Activated T-helper 1 cell treated with anti-CD3 and anti-CD28 coated beads, Interleukin-12 subunit alpha, Interleukin-12 subunit beta, Interleukin-2, Interleukin-4 antibody, amounts not matched to agents 30 ng/mL and 10 ng/mL and 1 ng/mL, durations not matched to agents 14 hours and 24 hours and 36 hours (primary cell): ENCODE data around the gene DYRK4. TPM values are rescaled to one million over a fixed set of nuclear protein-coding genes. Genes with fewer than 3 reads are reported as not detected.

Experiments
- DNase-seq: peaks from one replicate; pipeline ENCODE4 v3.0.0; 2021; ENCODE audit warnings: low spot score
- H3K27ac Mint-ChIP-seq: one replicate; pipeline ENCODE4 v1.8.0; 2021; ENCODE audit warnings: mild to moderate bottlenecking, mixed read lengths
- H3K27me3 Mint-ChIP-seq: one replicate; pipeline ENCODE4 v1.8.0; 2022; ENCODE audit warnings: mild to moderate bottlenecking, moderate library complexity, mixed read lengths; ENCODE audit not compliant: insufficient read depth
- H3K36me3 Mint-ChIP-seq: one replicate; pipeline ENCODE4 v1.8.0; 2021; ENCODE audit warnings: low read depth, mixed read lengths
- H3K4me1 Mint-ChIP-seq: one replicate; pipeline ENCODE4 v1.8.0; 2021; ENCODE audit warnings: low read depth, mixed read lengths
- H3K4me3 Mint-ChIP-seq: one replicate; pipeline ENCODE4 v1.8.0; 2021; ENCODE audit warnings: mild to moderate bottlenecking, moderate library complexity, mixed read lengths
- H3K9me3 Mint-ChIP-seq: one replicate; pipeline ENCODE4 v1.8.0; 2021; ENCODE audit warnings: mixed read lengths
- intact Hi-C: fragments of 100-400 bp; cut with micrococcal nuclease; formaldehyde crosslinking; loops from one replicate; pipeline ENCODE4 v1.15.1; 2024
- total RNA-seq: library from RNA; stranded (reverse); gene quantifications from 2 replicates; pipeline ENCODE4 v1.2.3, GENCODE V29; 2022

DYRK4 gene
- total RNA-seq, 1 donor from 2014 or later = 29.8 TPM

GRCh38 chr12:4603946-4604345, 41.9 kb downstream of the DYRK4 start:
- Mint-ChIP-seq H3K27me3 (peaks cover 25% of the 10 kb centered on the region), H3K36me3 (peaks cover 3% of the 10 kb centered on the region), H3K27ac (no peak overlapping the region), H3K9me3 (no peaks in the 10 kb centered on the region), H3K4me1 (peaks cover 18% of the 10 kb centered on the region), H3K4me3 (no peak overlapping the region)
- no peak for DNase-seq
- intact Hi-C loops = loop anchor here (1.0 to 2.0 kb wide), 2 partner anchors 45 to 65 kb away; partner anchors contain the start of genes AKAP3, NDUFA9 and RAD51AP1

DNA sequence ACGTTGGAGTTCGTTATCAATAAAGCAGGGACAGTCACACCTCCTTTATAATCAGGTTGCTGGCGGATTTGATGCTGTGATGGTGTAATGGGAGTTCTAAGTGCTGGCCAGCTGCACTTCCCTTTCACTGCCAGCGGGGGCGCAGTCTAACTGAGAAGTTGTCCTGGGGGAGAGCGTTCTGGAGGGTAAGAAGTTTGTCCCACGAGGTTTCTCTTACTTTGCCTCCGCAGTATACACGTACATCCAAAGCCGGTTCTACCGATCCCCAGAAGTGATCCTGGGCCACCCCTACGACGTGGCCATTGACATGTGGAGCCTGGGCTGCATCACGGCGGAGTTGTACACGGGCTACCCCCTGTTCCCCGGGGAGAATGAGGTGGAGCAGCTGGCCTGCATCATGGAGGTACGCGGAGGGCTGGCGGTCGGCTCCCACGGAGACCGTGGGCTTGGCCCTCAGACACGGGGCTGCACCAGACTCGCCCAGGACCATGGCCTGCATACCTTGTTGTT, 42.7 kb downstream of the DYRK4 start:
- H3K9me3 Mint-ChIP-seq = no peaks in the 10 kb centered on the region
- H3K36me3 Mint-ChIP-seq = peaks cover 3% of the 10 kb centered on the region
- peaks cover 18% of the 10 kb centered on the region for H3K4me1 Mint-ChIP-seq
- H3K27ac Mint-ChIP-seq = peak overlapping the region; percentile 88
- peaks cover 25% of the 10 kb centered on the region for H3K27me3 Mint-ChIP-seq
- peak; percentile 67 for DNase-seq
- intact Hi-C loops = loop anchor here (1.0 to 2.0 kb wide), 3 partner anchors 45 to 154 kb away; partner anchors contain the start of genes AKAP3, NDUFA9 and RAD51AP1
- peak overlapping the region; percentile 96 for H3K4me3 Mint-ChIP-seq

GRCh38 chr12:4607056-4607455, 45.0 kb downstream of the DYRK4 start:
- H3K9me3 Mint-ChIP-seq = no peaks in the 10 kb centered on the region
- H3K4me3 Mint-ChIP-seq = no peak overlapping the region
- peaks cover 3% of the 10 kb centered on the region for H3K36me3 Mint-ChIP-seq
- peaks cover 21% of the 10 kb centered on the region for H3K27me3 Mint-ChIP-seq
- DNase-seq = no peak
- intact Hi-C loops = no loop called here
- H3K4me1 Mint-ChIP-seq = peaks cover 18% of the 10 kb centered on the region
- no peak overlapping the region for H3K27ac Mint-ChIP-seq

DNA sequence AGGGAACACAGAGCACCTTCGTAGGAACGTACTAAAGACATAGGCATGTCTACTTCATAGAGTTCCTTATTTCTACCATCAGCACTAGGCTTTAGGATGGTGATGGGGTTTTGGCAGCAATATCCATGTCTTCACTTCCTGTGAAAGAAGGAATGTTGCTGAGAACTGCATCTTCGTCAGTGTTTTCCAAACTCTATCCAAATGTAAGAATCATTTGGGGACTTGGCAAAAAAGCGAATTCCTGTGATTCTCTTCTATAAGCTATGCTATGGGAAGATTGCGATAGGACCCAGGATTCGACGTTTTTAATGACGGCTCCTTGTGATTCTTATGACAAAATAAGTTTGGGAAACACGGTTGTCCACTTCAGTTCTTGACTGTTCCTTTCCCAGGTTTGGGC, 47.1 kb downstream of the DYRK4 start:
- Mint-ChIP-seq H3K27me3 (peaks cover 4% of the 10 kb centered on the region), H3K9me3 (no peaks in the 10 kb centered on the region), H3K4me1 (peaks cover 18% of the 10 kb centered on the region), H3K27ac (no peak overlapping the region), H3K4me3 (no peak overlapping the region), H3K36me3 (peaks cover 13% of the 10 kb centered on the region)
- no peak for DNase-seq
- intact Hi-C loops = no loop called here

DNA sequence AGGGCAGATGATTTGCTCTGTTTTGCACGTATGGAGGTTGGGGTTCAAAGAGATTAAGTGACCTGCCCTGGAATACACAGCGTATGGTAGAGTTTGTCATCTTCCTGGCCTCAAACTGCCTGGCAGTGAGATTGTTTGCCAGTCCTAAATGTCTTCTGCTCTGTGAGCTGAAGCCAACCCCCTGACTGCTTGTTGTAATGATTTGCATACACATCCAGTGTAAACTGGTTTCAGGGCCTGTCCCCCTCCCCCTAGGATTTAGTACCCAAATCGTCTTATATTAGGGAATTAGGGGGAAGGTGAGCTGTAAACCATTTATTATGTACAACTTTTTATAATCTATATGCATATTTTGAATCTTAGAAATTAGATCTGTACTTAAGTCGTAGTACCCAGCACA, 48.5 kb downstream of the DYRK4 start:
- Mint-ChIP-seq H3K27me3 (no peaks in the 10 kb centered on the region), H3K36me3 (peaks cover 17% of the 10 kb centered on the region), H3K4me1 (peaks cover 8% of the 10 kb centered on the region), H3K27ac (no peak overlapping the region), H3K4me3 (no peak overlapping the region), H3K9me3 (no peaks in the 10 kb centered on the region)
- no peak for DNase-seq
- intact Hi-C loops = no loop called here

DNA sequence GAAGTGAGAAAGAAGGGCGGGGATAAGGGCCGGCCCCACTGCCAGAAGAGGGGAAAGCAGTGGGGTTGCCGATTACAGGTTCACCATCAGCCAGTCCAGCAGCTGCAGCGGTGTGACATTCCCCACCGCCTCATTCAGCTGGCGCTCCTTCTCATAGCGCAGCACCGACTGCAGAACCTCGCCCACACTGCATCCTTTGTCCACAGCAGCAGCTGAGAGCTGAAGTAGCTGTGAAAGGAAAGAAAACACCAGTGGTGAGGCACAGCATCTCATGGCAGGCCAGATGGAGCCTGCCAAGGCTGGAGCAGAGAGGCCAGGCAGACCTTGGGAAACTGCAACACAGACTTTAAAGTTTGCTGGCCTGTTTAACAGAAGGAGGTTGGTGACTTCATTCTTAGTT, 53.7 kb downstream of the DYRK4 start:
- H3K4me1 Mint-ChIP-seq = no peaks in the 10 kb centered on the region
- peaks cover 17% of the 10 kb centered on the region for H3K36me3 Mint-ChIP-seq
- no peaks in the 10 kb centered on the region for H3K27me3 Mint-ChIP-seq
- intact Hi-C loops = no loop called here
- no peak overlapping the region for H3K27ac Mint-ChIP-seq
- no peaks in the 10 kb centered on the region for H3K9me3 Mint-ChIP-seq
- no peak overlapping the region for H3K4me3 Mint-ChIP-seq
- no peak for DNase-seq

- Mint-ChIP-seq H3K4me1 (no peaks in the 10 kb centered on the region), H3K36me3 (no peaks in the 10 kb centered on the region), H3K9me3 (no peaks in the 10 kb centered on the region), H3K27me3 (peaks cover 19% of the 10 kb centered on the region), H3K4me3 (no peak overlapping the region), H3K27ac (no peak overlapping the region)
- intact Hi-C loops = no loop called here
- DNase-seq = no peak
Measured at GRCh38 chr12:4621511-4621910, 59.5 kb downstream of the DYRK4 start.

GRCh38 chr12:4626543-4626942, 64.5 kb downstream of the DYRK4 start:
- Mint-ChIP-seq H3K27me3 (peaks cover 37% of the 10 kb centered on the region), H3K4me3 (no peak overlapping the region), H3K9me3 (no peaks in the 10 kb centered on the region), H3K27ac (no peak overlapping the region), H3K4me1 (no peaks in the 10 kb centered on the region), H3K36me3 (no peaks in the 10 kb centered on the region)
- DNase-seq = no peak
- intact Hi-C loops = no loop called here

DNA sequence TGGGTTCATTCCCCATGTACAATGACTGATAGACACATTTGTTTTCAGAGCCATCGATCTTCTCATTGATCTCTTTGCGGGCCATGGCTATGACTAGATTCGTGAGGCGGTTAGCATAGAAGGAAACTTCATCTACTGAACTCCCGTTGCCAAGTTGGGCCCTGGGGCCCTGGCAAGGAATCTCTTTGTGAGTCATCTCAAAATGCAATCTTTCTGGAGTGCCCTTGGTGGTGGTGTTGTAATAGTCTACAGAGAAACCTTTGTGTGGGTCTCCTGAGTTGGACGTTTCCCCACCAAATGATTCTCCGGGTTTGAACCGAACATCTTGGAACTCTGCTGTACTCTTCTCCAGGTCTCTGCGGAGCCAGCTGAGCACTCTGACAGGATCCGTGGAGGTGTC, 66.4 kb downstream of the DYRK4 start:
- H3K4me1 Mint-ChIP-seq = no peaks in the 10 kb centered on the region
- H3K27ac Mint-ChIP-seq = no peak overlapping the region
- DNase-seq = no peak
- H3K4me3 Mint-ChIP-seq = no peak overlapping the region
- intact Hi-C loops = no loop called here
- H3K27me3 Mint-ChIP-seq = peaks cover 25% of the 10 kb centered on the region
- H3K9me3 Mint-ChIP-seq = no peaks in the 10 kb centered on the region
- no peaks in the 10 kb centered on the region for H3K36me3 Mint-ChIP-seq

- no peaks in the 10 kb centered on the region for H3K4me1 Mint-ChIP-seq
- H3K9me3 Mint-ChIP-seq = no peaks in the 10 kb centered on the region
- H3K27ac Mint-ChIP-seq = no peak overlapping the region
- intact Hi-C loops = no loop called here
- H3K27me3 Mint-ChIP-seq = peaks cover 24% of the 10 kb centered on the region
- H3K36me3 Mint-ChIP-seq = no peaks in the 10 kb centered on the region
- no peak overlapping the region for H3K4me3 Mint-ChIP-seq
- DNase-seq = no peak
Measured at GRCh38 chr12:4630262-4630661, 68.3 kb downstream of the DYRK4 start.

- no peak for DNase-seq
- peaks cover 13% of the 10 kb centered on the region for H3K27me3 Mint-ChIP-seq
- H3K9me3 Mint-ChIP-seq = no peaks in the 10 kb centered on the region
- H3K27ac Mint-ChIP-seq = no peak overlapping the region
- H3K4me1 Mint-ChIP-seq = peaks cover 13% of the 10 kb centered on the region
- intact Hi-C loops = no loop called here
- H3K36me3 Mint-ChIP-seq = no peaks in the 10 kb centered on the region
- H3K4me3 Mint-ChIP-seq = no peak overlapping the region
Measured at GRCh38 chr12:4643747-4644146, 81.7 kb downstream of the DYRK4 start.

GRCh38 chr12:4645023-4645422, 83.0 kb downstream of the DYRK4 start:
- intact Hi-C loops = loop anchor here (5.0 kb wide), 1 partner anchor 323 kb away; the partner anchor contains the start of gene TIGAR

GRCh38 chr12:4648104-4648500, 86.1 kb downstream of the DYRK4 start:
- intact Hi-C loops = loop anchor here (5.0 kb wide), 1 partner anchor 326 kb away; the partner anchor contains the start of gene TIGAR
- H3K9me3 Mint-ChIP-seq = no peaks in the 10 kb centered on the region
- DNase-seq = no peak
- peaks cover 40% of the 10 kb centered on the region for H3K4me1 Mint-ChIP-seq
- peaks cover 5% of the 10 kb centered on the region for H3K36me3 Mint-ChIP-seq
- H3K27me3 Mint-ChIP-seq = peaks cover 11% of the 10 kb centered on the region
- peak overlapping the region; percentile 91 for H3K27ac Mint-ChIP-seq
- H3K4me3 Mint-ChIP-seq = peak overlapping the region; percentile 98

More at GRCh38 chr12:4645023-4645422, 83.0 kb downstream of the DYRK4 start:
- Mint-ChIP-seq H3K27ac (no peak overlapping the region), H3K27me3 (peaks cover 11% of the 10 kb centered on the region), H3K4me1 (peaks cover 20% of the 10 kb centered on the region), H3K9me3 (no peaks in the 10 kb centered on the region), H3K4me3 (no peak overlapping the region), H3K36me3 (no peaks in the 10 kb centered on the region)
- DNase-seq = no peak
